NT2/D1 (cell line): ENCODE results near the gene RASAL2.
"Not testable (repeated sequence)": the region's sequence is repeated elsewhere in the genome, so short reads cannot be mapped to it uniquely, and the experiment has no call there.

Source experiments
- YY1 ChIP-seq: IDR thresholded peaks from 2 replicates; pipeline ENCODE4 v1.6.1; 2011; ENCODE audit not compliant: insufficient read length, insufficient read depth
- ZNF274 ChIP-seq: IDR thresholded peaks from 2 replicates; pipeline ENCODE4 v1.6.1; 2011; ENCODE audit warnings: mild to moderate bottlenecking, low read depth, low read length

DNA sequence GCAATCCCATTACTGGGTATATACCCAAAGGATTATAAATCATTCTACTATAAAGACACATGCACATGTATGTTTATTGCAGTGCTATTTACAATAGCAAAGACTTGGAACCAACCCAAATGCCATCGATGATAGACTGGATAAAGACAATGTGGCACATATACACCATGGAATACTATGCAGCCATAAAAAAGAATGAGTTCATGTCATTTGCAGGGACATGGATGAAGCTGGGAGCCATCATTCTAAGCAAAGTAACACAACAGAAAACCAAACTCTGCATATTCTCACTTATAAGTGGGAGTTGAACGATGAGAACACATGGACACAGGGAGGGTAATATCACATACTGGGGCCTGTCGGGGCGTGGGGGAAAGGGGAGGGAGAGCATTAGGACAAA is 2.5 kb upstream of the RASAL2 start:
- TF ChIP-seq ZNF274, YY1: not testable (repeated sequence)
